Ishikawa (cell line): Measurements from ENCODE around the gene KDF1.

Source experiments
- CEBPB ChIP-seq: IDR thresholded peaks from 2 replicates; pipeline ENCODE4 v1.6.1; 2012
- CREB1 ChIP-seq: IDR thresholded peaks from 2 replicates; pipeline ENCODE4 v1.6.1; 2012; ENCODE audit warnings: low read depth
- EGR1 ChIP-seq: IDR thresholded peaks from 2 replicates; pipeline ENCODE4 v1.6.1; 2012
- EP300 ChIP-seq: IDR thresholded peaks from 2 replicates; pipeline ENCODE4 v1.6.1; 2012; ENCODE audit warnings: borderline replicate concordance
- FOXM1 ChIP-seq: IDR thresholded peaks from 2 replicates; pipeline ENCODE4 v1.6.1; 2012; ENCODE audit warnings: low read depth, borderline replicate concordance
- MAX ChIP-seq: IDR thresholded peaks from 2 replicates; pipeline ENCODE4 v1.6.1; 2012
- NFIC ChIP-seq: IDR thresholded peaks from 2 replicates; pipeline ENCODE4 v1.6.1; 2012
- RAD21 ChIP-seq: IDR thresholded peaks from 2 replicates; pipeline ENCODE4 v1.6.1; 2012; ENCODE audit warnings: low read depth
- REST ChIP-seq: IDR thresholded peaks from 2 replicates; pipeline ENCODE4 v1.6.1; 2012; ENCODE audit warnings: low read depth, mild to moderate bottlenecking
- TAF1 ChIP-seq: IDR thresholded peaks from 2 replicates; pipeline ENCODE4 v1.6.1; 2012; ENCODE audit warnings: low read depth, mild to moderate bottlenecking
- TCF12 ChIP-seq: IDR thresholded peaks from 2 replicates; pipeline ENCODE4 v1.6.1; 2012; ENCODE audit warnings: low read depth
- TEAD4 ChIP-seq: IDR thresholded peaks from 2 replicates; pipeline ENCODE4 v1.6.1; 2012
- USF1 ChIP-seq: IDR thresholded peaks from 2 replicates; pipeline ENCODE4 v1.6.1; 2012
- YY1 ChIP-seq: IDR thresholded peaks from 2 replicates; pipeline ENCODE4 v1.6.1; 2012; ENCODE audit warnings: low read depth
- ZBTB7A ChIP-seq: IDR thresholded peaks from 2 replicates; pipeline ENCODE4 v1.6.1; 2012; ENCODE audit warnings: low read depth

The KDF1 gene

GRCh38 chr1:26912147-26912490, 48.1 kb downstream of the KDF1 start:
- TF ChIP-seq TEAD4 (no peak), USF1 (no peak), CEBPB (no peak), RAD21 (no peak), FOXM1 (no peak), YY1 (no peak), CREB1 (no peak), REST (no peak), MAX (no peak)

GRCh38 chr1:26911399-26912146, 48.7 kb downstream of the KDF1 start:
- TF ChIP-seq CEBPB (no peak), TAF1 (no peak), RAD21 (no peak), FOXM1 (no peak), NFIC (no peak), TEAD4 (no peak), ZBTB7A (no peak), MAX (no peak), CREB1 (no peak), EP300 (no peak), TCF12 (no peak), REST (no peak), EGR1 (no peak), YY1 (no peak), USF1 (no peak)

GRCh38 chr1:26910343-26911160, 49.7 kb downstream of the KDF1 start:
- TF ChIP-seq TEAD4 (no peak), TAF1 (no peak), YY1 (no peak), USF1 (no peak), TCF12 (no peak), CEBPB (no peak), ZBTB7A (no peak), CREB1 (no peak), MAX (no peak), EGR1 (no peak), REST (no peak), FOXM1 (no peak), NFIC (no peak), EP300 (no peak), RAD21 (no peak)
